Stimulated activated CD8-positive, alpha-beta memory T cell treated with anti-CD3 and anti-CD28 coated beads, Interleukin-12 subunit alpha, Interleukin-12 subunit beta, amount 100 ng/mL, for 24 hours (primary cell): ENCODE results near the gene RHOT2.
"Not testable (repeated sequence)": the region's sequence is repeated elsewhere in the genome, so short reads cannot be mapped to it uniquely, and the experiment has no call there.

Source experiments
- DNase-seq: peaks from one replicate; pipeline ENCODE4 v3.0.0-alpha.2; 2020; ENCODE audit errors: extremely low read depth

The RHOT2 gene

GRCh38 chr16:681746-682427 lies 14.0 kb downstream of the RHOT2 start:
- no peak for DNase-seq

GRCh38 chr16:682493-683395 lies 14.8 kb downstream of the RHOT2 start:
- DNase-seq = no peak

- DNase-seq = no peak
These were observed 15.6 kb downstream of the RHOT2 start for GRCh38 chr16:683396-684070.

DNA sequence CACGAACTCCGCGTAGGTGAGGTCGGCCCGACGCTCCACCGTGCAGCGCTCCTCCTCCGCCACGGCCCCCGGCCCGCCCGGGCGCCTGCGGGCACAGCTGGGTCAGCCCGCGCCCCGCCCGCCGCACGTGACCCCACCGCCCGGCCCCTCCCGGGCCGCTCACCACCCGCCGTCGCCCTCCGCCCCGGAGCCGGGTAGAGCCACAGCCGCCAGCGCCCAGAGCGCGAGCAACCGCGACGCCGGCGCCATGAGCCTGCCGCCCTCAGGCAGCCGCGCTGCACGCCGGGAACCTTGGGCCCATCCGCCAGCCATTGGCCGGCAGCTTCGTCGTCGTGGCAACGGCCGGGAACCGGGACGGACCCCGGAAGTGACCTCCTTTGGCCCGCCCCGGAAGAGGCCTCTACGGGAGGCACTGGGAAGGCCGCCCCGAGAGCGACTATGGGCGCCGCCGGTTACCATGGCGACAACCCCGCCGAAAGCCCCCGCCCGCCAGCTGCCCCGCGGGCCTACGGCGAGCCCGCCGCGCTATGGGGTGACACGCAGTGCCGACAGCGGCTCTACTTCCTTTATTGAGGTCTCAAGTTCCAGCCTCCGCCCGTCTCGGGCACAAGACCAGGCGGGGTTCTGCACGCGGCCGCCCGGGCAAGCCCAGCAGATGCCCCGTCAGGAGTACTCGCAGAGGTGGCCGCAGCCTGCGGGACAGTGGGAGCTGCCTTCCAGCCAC lies 16.3 kb downstream of the RHOT2 start, which contains the start of gene JMJD8:
TSS of gene JMJD8 (minus strand) at position 264 of the 724 bp plus-strand sequence. CDS start at position 249, 15 bp downstream.
- DNase-seq = peak; percentile 97

DNA sequence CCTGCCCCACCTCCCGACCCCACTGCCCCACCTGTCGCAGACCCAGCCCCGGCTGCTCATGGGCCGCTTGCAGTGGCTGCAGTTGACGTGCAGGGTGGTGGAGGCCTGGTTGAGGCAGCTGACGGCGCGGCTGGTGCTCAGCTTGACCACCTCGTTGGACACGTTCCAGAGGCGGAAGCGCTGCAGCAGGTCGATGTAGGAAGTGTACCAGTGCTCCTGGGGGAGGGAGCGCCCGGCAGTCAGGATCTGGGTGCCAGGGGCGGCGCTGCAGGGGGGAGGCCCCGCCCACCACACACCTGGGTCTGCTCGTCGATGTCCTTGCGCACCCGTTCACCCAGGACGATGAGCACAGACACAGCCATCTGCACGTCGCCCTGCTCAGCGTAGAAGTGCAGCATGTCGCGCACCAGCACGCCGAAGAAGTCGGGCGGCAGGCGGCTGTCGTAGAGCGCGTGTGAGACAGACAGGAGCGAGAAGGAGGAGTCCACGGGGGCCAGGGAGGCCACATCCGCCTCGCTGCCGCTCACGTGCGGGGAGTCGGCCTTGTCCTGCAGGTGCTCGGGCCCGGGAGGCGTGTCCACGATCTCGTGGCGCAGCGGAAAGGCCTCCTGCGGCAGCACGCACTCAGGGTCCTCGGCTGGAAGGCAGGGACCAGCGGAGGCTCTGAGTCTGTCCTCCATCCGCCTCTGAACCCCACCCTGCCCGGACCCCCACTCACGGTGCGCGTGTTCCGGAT lies 17.2 kb downstream of the RHOT2 start:
- no peak for DNase-seq

DNA sequence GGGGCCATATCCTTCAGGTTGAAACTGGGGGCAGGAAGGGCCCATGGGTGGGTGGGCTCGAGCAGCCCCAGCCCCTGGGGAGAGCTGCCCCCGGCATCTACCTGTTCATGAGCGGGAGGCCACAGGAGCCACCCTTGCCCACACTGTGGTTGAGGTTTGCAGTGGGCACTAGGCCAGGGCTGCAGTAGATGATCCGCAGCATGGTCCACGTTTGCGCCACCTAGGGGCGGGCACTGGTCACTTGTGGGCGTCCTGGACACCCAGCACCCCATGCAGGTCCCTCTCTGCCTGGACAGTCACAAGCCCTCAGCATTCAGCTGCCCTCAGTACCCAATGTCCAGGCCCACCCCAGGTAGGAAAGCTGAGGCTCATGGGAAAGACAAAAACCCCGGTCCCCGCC lies 18.0 kb downstream of the RHOT2 start:
- DNase-seq = no peak

GRCh38 chr16:686459-687260 lies 18.7 kb downstream of the RHOT2 start:
- no peak for DNase-seq

DNA sequence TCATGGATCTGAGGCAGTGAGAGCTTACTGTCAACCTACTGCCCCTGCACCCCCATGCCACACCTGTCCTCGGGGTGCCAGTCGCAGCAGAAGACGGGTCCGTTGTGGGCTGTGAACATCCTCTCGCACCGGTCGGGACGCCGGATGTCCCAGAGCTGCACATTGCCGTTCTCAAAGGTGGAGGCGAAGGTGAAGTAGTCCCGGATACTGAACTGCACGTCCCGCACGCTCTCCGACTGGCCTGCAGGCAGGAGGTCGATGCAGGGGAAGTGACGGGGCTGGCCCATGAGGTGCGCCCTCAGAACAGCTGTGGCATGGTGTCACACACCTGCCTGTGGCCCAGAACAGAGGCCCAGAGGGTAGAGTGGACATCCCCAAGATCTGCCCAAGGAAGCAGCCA lies 19.6 kb downstream of the RHOT2 start:
- DNase-seq = no peak

- no peak for DNase-seq
These were observed 21.4 kb downstream of the RHOT2 start for GRCh38 chr16:689175-689897.

DNA sequence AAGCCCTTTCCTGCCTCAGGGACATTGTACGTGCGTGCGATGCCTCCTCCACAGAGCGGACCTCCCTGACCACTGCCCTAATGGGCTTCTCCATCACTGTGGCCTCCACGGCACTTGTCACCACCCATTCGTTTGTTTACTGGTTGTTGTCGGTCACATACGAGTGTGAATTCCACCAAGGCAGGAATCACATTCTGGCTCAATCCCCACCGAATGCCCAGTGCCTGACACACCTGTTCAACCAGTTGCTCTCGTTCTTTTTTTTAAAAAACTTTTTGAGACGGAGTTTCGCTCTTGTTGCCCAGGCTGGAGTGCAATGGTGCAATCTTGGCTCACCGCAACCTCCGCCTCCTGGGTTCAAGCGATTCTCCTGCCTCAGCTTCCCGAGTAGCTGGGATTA lies 23.3 kb downstream of the RHOT2 start:
- DNase-seq = not testable (repeated sequence)

DNA sequence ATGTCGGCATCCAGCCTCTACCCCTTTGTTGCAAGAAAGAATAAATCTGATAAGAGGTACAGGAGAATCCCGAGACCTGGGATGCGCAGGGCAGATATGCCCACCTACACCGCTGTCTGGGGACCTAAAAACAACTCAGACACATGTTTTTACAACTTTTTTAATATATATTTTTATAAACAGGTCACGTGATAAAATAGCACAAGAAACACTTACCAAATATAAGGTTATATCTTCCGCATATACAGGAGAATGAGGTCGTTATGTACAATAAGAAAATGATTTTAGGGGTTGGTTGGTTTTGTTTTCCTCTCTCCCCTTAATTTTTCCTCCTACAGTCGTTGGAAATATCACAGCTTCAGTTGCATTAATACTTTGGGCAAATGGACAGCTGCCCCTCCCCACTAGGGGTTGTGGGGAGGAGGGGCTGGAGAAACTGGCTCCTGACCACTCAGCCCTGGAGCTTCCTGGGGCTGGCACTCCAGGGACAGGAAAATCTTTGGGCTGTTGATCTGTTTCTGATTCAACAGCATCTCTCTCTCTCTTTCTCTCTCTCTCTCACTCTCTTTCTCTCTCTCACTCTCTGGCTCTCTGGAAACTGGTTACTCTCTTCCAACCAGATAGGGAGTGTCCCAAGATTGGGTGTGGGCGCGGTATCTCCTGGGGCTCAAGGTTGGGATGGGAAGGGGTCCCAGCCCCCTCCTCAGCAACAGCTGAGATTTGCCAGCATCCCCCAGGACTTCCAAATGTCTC lies 24.6 kb downstream of the RHOT2 start:
- no peak for DNase-seq

DNA sequence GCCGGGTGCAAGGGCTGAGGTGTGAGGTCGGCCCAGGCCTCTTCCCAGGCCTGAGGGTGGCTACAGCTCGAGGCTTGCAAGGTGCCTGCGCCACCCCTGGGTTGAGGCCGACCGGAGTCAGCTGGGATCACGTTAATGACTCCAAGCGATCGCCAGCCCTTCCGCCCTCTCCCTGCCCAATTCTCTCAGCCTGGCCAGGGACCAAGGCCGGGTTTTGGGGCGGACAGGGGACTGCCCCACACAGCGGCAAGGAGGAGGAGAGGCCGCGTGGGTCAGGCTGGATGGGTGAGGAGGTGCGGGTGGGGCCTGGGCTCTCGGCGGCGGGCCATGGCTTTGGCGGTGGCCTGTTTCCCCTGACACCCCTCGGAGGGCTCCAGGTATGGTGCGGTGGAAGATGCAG lies 25.4 kb downstream of the RHOT2 start:
- DNase-seq = no peak

- no peak for DNase-seq
These were observed 25.8 kb downstream of the RHOT2 start for GRCh38 chr16:693766-694165.

- no peak for DNase-seq
These were observed 26.4 kb downstream of the RHOT2 start for GRCh38 chr16:694187-694862.

DNA sequence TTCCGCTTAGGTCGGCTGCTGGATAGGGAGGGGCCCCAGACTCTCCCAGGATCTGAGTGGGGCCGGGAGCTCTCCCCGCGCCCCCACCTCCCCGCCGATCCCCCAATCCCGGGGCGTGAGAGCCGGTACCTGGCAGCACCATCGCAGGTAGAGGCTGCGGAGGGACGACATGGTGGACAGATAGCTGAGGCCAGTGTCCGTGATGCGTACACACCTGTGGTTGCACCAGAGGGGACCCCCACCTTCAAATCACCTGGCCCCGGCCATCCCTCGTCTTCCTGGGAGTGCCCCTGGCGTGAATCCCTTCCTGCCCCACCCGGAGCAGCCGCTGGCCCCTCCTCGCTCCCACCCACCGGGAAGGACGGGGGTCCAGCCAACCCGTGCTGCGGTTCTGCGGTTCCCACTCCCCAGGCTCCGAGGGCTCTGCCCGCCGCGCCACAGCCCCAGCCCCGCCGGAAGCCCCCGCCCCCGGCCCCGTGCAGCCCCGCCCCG lies 27.0 kb downstream of the RHOT2 start:
- DNase-seq = no peak

DNA sequence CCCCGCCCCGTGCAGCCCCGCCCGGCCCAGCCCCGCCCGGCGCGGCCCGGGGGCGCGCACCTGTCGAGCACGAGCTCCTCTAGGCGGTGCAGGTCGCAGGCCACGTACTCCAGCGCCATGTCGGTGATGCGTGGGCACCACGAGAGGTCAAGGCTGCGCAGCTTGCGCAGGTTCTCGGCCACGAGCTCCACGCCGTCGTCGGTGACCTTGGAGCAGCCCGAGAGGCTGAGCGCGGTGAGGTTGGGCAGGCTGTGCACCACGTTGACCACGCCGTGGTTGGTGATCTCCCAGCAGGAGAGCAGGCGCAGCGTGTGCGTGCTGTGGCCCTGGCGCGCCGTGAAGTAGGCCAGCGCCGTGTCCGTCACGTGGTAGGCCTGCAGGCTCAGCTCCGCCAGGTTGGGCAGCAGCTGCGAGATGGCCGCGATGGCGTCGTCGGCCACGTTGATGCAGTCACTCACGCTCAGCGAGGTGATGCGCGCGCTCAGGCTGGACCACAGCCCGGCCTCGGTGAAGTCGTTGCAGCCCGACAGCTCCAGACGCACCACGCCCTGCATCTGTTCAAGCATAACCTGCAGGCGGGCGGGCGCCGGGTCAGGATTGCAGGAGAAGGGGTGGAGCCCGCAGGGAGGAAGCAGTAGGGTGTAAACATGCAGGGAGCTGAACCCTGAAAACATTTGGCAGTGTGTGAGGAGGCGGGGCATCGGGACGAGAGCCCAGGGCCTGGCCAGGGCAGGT lies 27.6 kb downstream of the RHOT2 start:
- DNase-seq = no peak

DNA sequence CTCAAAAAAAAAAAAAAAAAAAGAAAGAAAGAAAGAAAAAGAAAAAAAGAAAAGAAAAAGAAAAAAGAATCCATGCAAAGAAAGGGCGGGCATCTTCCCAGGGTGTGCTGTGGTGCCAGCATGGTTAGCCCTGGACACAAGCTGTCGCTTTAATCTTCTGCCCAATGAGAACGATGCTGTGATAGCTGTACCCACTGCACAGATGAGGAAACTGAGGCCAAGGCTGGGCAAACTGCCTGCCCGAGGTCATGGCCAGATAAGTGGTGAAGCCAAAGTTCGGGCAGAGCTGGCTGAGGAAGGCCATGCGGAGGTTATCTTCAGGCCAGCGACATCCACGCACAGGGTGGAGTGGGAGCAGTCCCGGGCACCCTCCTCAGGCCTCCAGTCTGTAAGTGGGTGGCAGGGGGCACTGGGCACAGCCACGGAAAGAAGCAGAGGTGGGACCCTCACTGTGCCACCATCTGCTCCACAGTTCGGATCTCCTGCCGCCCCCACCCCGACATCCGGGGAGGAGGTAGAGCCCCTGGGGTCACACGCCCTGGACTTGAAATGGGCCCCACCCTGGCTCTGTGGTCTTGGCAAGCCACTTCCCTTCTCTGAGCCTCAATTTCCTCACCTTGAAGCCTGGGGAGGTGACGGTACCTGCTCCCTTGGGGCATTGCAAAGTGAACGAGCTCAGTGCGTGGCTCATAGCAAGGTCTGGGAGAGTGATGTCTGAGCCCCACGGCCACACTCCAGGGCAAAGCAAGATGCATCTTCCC lies 31.2 kb downstream of the RHOT2 start:
- no peak for DNase-seq
